Esophagus squamous epithelium (tissue), 4 donors: Measurements from ENCODE around the gene SPPL2B.

Experiments used
- CTCF ChIP-seq, 6 experiments: fragments of 450-650 bp in 4 of 6; fragments of 200-600 bp in 2 of 6; sonication (generic) in 2 of 6; IDR thresholded peaks; one replicate each; pipeline ENCODE4 v1.5.1; 2016 to 2019; ENCODE audit warnings: antibody characterized with exemption in 6 of 6, mild to moderate bottlenecking in 4 of 6, moderate library complexity in 4 of 6
- POLR2A ChIP-seq, 4 donors: fragments of 450-650 bp; IDR thresholded peaks; one replicate each; pipeline ENCODE4 v1.6.1; 2017; ENCODE audit warnings: antibody characterized with exemption in 4 of 4, mild to moderate bottlenecking in 4 of 4, moderate library complexity in 3 of 4

- TF ChIP-seq POLR2A (IDR thresholded peaks at IDR 0.05) (no peak), CTCF (IDR thresholded peaks at IDR 0.05) (no peak)
Measured at GRCh38 chr19:2336528-2337328, 8.2 kb downstream of the SPPL2B start.
